Panc1 (cell line): ENCODE measurements around the gene CDRT15. TPM values are rescaled to one million over a fixed set of nuclear protein-coding genes. Genes with fewer than 3 reads are reported as not detected.

ENCODE experiments used
- ATAC-seq: fragments of 200-7000 bp; cut with Tn5 transposase; 2 replicates; pipeline ENCODE4 v1.9.1; 2020; ENCODE audit warnings: mild to moderate bottlenecking, moderate library complexity
- BruUV-seq: library from RNA; stranded (reverse); fragments of 400-500 nt; replicated peaks from 2 replicates; lab custom pipeline; 2021; lab: Mats Ljungman, UMichigan
- CTCF ChIA-PET: fragments of 300-600 bp; sonication (Branson Sonifier 250); formaldehyde crosslinking; loops from one replicate; lab custom pipeline; 2022; ENCODE audit warnings: antibody characterized with exemption; lab: Charles Lee
- POLR2A ChIA-PET: fragments of 300-600 bp; sonication (Branson Sonifier 250); formaldehyde crosslinking; loops from one replicate; lab custom pipeline; 2022; ENCODE audit warnings: antibody characterized with exemption; lab: Charles Lee
- DNase-seq: peaks from one replicate; pipeline ENCODE4 v3.0.0-alpha.2; 2010; ENCODE audit warnings: low read depth, low spot score
- H3K27ac ChIP-seq: 2 replicates; pipeline ENCODE4 v1.5.1; 2011; ENCODE audit warnings: mild to moderate bottlenecking, low read length, inconsistent platforms
- H3K27me3 ChIP-seq: fragments of 200-500 bp; sonication (Bioruptor generic); 2 replicates; pipeline ENCODE4 v1.6.0; 2014; ENCODE audit warnings: low read length, inconsistent platforms; ENCODE audit not compliant: control insufficient read depth, insufficient read depth
- H3K36me3 ChIP-seq: fragments of 200-500 bp; sonication (Bioruptor generic); 2 replicates; pipeline ENCODE4 v1.5.1; 2014; ENCODE audit warnings: inconsistent platforms, mild to moderate bottlenecking, low read length, moderate library complexity; ENCODE audit not compliant: control insufficient read depth, insufficient read depth
- H3K4me1 ChIP-seq: 2 replicates; pipeline ENCODE4 v1.5.1; 2011; ENCODE audit warnings: inconsistent platforms, mild to moderate bottlenecking, low read length, moderate library complexity; ENCODE audit not compliant: control insufficient read depth, insufficient read depth
- H3K4me3 ChIP-seq, 2 experiments: 2 replicates each; pipeline ENCODE4 v1.5.1; 2011 to 2012; ENCODE audit warnings: low read depth in 2 of 2, low read length in 2 of 2, mild to moderate bottlenecking in 2 of 2, inconsistent platforms in 1 of 2, moderate library complexity in 1 of 2
- H3K9me3 ChIP-seq: fragments of 200-500 bp; sonication (Bioruptor generic); 2 replicates; pipeline ENCODE4 v1.5.1; 2014; ENCODE audit warnings: low read depth, mild to moderate bottlenecking, inconsistent platforms, low read length, moderate library complexity; ENCODE audit not compliant: control insufficient read depth, insufficient read depth
- POLR2AphosphoS5 ChIP-seq: IDR thresholded peaks from 2 replicates; pipeline ENCODE4 v1.6.1; 2012; ENCODE audit warnings: mild to moderate bottlenecking, low read depth, low read length, moderate library complexity
- SIN3A ChIP-seq: IDR thresholded peaks from 2 replicates; pipeline ENCODE4 v1.6.1; 2012; ENCODE audit warnings: low read depth, mild to moderate bottlenecking, low read length, moderate library complexity, borderline replicate concordance; ENCODE audit not compliant: insufficient read depth
- TCF7L2 ChIP-seq: IDR thresholded peaks from 2 replicates; pipeline ENCODE4 v1.6.1; 2011; ENCODE audit warnings: mild to moderate bottlenecking, low read depth, low read length, inconsistent platforms
- in situ Hi-C: cut with HindIII; loops from 2 replicates; pipeline ENCODE4 v1.10.0; 2016; ENCODE audit warnings: low sequenced_read_pairs, low pct_unique_long_range_greater_than_20kb
- intact Hi-C: fragments of 100-400 bp; cut with micrococcal nuclease; formaldehyde crosslinking; loops from one replicate; pipeline ENCODE4 v1.10.0; 2022; ENCODE audit not compliant: unreplicated experiment
- total RNA-seq: library from RNA; stranded (reverse); gene quantifications from one replicate; pipeline ENCODE4 v1.2.1, GENCODE V29; 2021; ENCODE audit not compliant: unreplicated experiment
- TF ChIP-seq, protein P1 (sequence below): fragments of 450-650 bp; IDR thresholded peaks from 2 replicates; pipeline ENCODE4 v1.5.1; 2017; ENCODE audit warnings: mild to moderate bottlenecking
- TF ChIP-seq, protein P2 (sequence below), 2 experiments: IDR thresholded peaks; 2 replicates each; pipeline ENCODE4 v1.6.1; 2011 to 2012; ENCODE audit warnings: low read depth in 2 of 2, control low read depth in 1 of 2, low read length in 1 of 2, mild to moderate bottlenecking in 1 of 2, moderate library complexity in 1 of 2; ENCODE audit not compliant: insufficient read depth in 1 of 2

Gene CDRT15
- total RNA-seq, 1 experiment from 2014 or later: not detected

DNA sequence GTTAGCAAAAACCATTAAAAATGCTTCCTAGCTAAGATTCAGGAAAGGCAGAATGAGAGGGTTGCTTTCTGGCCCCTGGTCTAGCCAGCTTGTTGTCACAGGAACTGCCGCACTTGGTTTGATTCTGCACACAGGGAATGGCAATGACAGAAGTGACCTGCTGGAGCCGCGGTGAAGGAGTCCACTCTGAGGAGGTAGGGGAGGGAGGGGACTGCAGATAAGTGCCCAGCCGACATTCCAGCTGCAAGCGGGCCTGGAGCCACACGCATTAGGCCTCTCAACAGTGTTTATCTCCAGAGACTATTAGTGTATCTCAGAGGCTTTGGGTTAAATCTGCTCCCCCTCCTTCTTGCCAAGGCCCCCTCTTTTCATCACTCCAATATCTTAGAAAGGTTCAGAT, 38.6 kb downstream of the CDRT15 start:
- ChIA-PET CTCF (no interaction called here), POLR2A (no interaction called here)
- ATAC-seq (no peak), DNase-seq (no peak)
- H3K27me3 ChIP-seq: no peaks in the 10 kb centered on the region
- TF ChIP-seq, protein P1, sequence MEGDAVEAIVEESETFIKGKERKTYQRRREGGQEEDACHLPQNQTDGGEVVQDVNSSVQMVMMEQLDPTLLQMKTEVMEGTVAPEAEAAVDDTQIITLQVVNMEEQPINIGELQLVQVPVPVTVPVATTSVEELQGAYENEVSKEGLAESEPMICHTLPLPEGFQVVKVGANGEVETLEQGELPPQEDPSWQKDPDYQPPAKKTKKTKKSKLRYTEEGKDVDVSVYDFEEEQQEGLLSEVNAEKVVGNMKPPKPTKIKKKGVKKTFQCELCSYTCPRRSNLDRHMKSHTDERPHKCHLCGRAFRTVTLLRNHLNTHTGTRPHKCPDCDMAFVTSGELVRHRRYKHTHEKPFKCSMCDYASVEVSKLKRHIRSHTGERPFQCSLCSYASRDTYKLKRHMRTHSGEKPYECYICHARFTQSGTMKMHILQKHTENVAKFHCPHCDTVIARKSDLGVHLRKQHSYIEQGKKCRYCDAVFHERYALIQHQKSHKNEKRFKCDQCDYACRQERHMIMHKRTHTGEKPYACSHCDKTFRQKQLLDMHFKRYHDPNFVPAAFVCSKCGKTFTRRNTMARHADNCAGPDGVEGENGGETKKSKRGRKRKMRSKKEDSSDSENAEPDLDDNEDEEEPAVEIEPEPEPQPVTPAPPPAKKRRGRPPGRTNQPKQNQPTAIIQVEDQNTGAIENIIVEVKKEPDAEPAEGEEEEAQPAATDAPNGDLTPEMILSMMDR: no peak
- no peak for TF ChIP-seq POLR2AphosphoS5
- TF ChIP-seq, protein P2, sequence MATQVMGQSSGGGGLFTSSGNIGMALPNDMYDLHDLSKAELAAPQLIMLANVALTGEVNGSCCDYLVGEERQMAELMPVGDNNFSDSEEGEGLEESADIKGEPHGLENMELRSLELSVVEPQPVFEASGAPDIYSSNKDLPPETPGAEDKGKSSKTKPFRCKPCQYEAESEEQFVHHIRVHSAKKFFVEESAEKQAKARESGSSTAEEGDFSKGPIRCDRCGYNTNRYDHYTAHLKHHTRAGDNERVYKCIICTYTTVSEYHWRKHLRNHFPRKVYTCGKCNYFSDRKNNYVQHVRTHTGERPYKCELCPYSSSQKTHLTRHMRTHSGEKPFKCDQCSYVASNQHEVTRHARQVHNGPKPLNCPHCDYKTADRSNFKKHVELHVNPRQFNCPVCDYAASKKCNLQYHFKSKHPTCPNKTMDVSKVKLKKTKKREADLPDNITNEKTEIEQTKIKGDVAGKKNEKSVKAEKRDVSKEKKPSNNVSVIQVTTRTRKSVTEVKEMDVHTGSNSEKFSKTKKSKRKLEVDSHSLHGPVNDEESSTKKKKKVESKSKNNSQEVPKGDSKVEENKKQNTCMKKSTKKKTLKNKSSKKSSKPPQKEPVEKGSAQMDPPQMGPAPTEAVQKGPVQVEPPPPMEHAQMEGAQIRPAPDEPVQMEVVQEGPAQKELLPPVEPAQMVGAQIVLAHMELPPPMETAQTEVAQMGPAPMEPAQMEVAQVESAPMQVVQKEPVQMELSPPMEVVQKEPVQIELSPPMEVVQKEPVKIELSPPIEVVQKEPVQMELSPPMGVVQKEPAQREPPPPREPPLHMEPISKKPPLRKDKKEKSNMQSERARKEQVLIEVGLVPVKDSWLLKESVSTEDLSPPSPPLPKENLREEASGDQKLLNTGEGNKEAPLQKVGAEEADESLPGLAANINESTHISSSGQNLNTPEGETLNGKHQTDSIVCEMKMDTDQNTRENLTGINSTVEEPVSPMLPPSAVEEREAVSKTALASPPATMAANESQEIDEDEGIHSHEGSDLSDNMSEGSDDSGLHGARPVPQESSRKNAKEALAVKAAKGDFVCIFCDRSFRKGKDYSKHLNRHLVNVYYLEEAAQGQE (IDR thresholded peaks at IDR 0.05; ENCODE audit: insufficient read depth in 1 of 2, low read depth in 2 of 2, low read length in 1 of 2): no peak
- no peak for TF ChIP-seq SIN3A
- TF ChIP-seq TCF7L2: no peak
- H3K9me3 ChIP-seq: no peaks in the 10 kb centered on the region
- H3K4me1 ChIP-seq: no peaks in the 10 kb centered on the region
- no peaks in the 10 kb centered on the region for H3K36me3 ChIP-seq
- no peak overlapping the region for H3K27ac ChIP-seq
- in situ Hi-C loops (no loop called here), intact Hi-C loops (no loop called here)
- H3K4me3 ChIP-seq: no peak overlapping the region
- BruUV-seq: no TSS peak

DNA sequence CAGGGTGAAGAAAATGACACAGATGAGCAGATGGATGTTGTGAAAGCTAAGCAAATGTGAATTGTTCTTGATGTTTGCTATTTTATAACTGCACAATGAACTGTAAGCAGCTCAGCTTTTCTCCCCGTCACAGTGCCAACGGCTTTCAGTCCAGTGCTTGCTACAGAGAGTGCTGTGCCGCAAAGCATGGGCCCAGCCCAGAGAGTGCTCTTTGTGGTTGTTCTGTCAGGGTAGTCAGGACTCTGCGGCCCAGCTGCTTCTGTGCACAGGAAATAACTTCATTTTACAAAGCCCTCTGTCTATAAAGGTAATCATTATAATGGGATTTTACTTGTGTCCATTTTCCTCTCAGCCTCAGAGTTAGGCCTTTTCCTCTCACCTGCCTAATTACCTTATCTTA, 39.1 kb downstream of the CDRT15 start:
- ChIA-PET CTCF (no interaction called here), POLR2A (no interaction called here)
- H3K27ac ChIP-seq: no peak overlapping the region
- no peaks in the 10 kb centered on the region for H3K4me1 ChIP-seq
- in situ Hi-C loops (no loop called here), intact Hi-C loops (no loop called here)
- DNase-seq: no peak
- H3K36me3 ChIP-seq: no peaks in the 10 kb centered on the region
- no peak overlapping the region for H3K4me3 ChIP-seq
- no peaks in the 10 kb centered on the region for H3K27me3 ChIP-seq
- TF ChIP-seq, protein P2 (IDR thresholded peaks at IDR 0.05; ENCODE audit: insufficient read depth in 1 of 2, low read depth in 2 of 2, low read length in 1 of 2): no peak
- TF ChIP-seq SIN3A: no peak
- no peak for ATAC-seq
- H3K9me3 ChIP-seq: no peaks in the 10 kb centered on the region
- BruUV-seq: no TSS peak
